HG03457 (cell line): ENCODE measurements around the gene CCDC80.
A peak's percentile ranks its signal among the peaks of the same experiment; 100 is the strongest.

Experiments used
- ATAC-seq: cut with Tn5 transposase; IDR thresholded peaks from one replicate; pipeline ENCODE4 v1.9.1; 2021; ENCODE audit warnings: moderate number of reproducible peaks; ENCODE audit not compliant: unreplicated experiment

Gene CCDC80

DNA sequence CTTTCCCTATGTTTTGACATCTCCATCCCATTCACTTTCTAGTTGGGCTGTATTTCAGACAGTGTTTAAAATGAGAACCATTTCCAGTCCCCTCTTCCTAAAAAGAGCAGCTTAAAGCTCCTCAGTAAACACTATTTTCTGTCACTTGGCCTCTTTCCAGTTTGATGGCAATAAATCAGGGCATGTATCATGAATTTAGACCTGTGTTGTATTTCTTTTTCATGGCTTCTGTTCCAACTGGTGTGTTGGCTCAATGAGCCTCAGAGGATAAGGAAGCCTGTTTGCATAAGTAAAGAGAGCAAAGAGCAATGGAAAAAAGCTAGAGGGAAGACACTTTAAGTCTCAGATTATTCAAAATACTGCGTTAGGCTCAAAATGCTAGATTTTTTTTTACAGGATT is 7.2 kb downstream of the CCDC80 start:
- ATAC-seq: no peak

GRCh38 chr3:112633191-112633590 is 7.8 kb downstream of the CCDC80 start:
- ATAC-seq: no peak

DNA sequence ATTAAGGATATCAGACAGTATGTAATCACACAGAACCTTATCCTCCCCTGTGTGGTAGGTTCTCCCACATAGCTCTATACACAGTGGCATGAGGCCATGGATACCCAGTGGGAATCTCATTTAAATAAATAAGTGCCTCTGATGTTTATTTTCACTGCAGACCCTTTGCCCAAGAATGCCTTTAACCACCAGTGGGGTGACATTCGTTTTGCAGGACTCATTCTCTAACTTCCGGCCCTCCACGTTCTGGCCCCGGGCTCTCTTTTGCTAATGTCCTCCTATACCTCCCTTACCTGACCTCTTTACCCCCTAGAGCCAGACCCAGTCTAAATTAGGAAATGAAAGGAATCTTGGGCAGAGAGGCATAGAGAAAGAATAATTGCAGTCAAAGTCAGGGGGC is 8.3 kb downstream of the CCDC80 start:
- no peak for ATAC-seq

DNA sequence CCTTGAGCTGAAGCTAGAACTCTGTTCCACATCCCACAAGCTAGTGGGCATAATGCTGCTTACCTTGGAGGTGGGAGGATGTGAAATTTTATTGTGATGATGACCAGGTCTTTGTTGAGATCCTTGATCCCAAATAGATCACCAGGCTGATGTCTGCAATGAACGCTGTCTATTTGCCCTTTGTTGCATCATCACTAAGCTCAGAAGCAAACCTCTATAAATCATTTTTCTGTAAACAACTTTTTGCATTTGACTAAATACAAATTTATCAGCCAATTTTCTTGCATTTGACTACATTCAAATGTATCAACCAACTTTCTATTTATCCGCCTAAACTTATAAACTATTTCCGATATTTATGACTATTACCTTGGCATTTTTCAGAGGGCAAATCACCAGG is 9.7 kb downstream of the CCDC80 start:
- ATAC-seq: no peak

DNA sequence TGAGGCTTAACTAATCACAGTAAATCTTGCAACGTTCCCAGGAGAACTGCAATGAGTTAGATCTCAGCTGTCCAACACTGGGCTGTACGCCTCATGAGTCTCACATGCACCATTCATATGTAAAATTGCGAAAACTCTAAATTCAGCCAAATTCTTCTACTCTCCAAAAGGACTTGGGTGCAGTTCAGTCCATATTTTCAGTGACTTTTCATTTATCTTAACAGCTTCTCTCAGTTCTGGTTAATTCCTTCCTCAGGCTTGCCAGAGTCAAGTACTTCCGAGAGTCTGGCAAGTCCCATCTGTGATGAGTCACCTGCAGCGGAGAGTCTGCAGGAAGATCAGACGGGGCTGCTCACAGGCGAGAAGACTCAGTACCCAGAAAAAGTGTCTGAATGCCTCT is 11.5 kb downstream of the CCDC80 start:
- ATAC-seq: no peak

- no peak for ATAC-seq
Observed at GRCh38 chr3:112627919-112628466, 12.9 kb downstream of the CCDC80 start.

- no peak for ATAC-seq
Observed at GRCh38 chr3:112627419-112627818, 13.5 kb downstream of the CCDC80 start.

GRCh38 chr3:112623717-112624116 is 17.2 kb downstream of the CCDC80 start:
- no peak for ATAC-seq

GRCh38 chr3:112623213-112623612 is 17.7 kb downstream of the CCDC80 start:
- ATAC-seq: no peak

DNA sequence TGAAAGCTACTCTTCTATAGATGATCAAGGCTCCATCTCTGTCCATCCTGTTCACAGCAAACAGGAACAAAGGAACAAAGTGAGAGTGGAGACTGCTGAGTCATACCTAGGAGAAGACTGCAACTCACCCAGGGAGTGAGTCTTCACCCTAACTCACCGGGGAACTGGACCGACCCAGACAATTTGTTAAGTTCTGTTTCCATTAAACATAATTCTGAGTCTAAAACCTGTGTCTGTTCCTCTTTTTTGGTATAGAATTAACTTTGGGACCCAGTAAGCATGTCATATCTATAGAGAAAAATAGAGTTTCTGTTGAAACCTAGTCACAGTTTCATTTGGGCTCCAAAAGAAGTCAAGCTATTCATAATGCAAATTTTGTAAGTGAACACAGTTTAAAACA is 21.6 kb downstream of the CCDC80 start:
- ATAC-seq: peak; percentile 69

GRCh38 chr3:112617285-112617684 is 23.7 kb downstream of the CCDC80 start:
- no peak for ATAC-seq

DNA sequence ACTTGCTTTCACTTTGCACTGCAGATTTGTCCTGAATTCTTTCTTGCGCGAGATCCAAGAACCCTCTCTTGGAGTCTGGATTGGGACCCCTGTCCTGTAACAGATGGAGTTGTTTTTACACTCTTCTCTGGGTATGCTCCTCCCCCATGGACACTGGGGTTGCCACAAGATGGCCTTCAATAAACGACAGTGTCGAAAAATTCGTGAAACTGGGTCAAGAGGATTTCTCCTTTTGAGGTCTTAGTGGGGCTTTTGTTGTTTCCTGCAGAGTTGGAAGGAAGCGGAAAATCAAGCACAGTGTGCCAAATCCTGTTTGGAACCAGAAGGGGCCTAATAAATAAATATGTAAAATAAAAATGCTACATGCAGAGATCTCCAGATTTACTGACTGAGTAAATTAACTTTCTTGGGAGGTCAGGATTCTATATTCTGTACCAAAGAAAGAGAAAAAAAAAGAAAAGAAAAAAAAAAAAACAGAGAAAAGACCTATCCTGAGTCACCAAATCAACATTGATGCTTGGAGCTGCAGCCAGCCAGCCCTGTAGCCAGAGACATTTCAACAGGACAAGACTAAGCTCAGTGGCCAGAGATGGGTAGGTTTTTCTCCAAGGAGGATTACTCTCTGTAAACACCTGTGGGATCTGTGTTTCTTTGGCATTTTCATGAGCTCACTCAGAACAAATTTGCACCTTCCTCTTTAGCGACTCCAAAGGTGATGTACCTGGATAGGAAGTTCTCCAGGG is 24.8 kb downstream of the CCDC80 start:
- ATAC-seq: no peak

DNA sequence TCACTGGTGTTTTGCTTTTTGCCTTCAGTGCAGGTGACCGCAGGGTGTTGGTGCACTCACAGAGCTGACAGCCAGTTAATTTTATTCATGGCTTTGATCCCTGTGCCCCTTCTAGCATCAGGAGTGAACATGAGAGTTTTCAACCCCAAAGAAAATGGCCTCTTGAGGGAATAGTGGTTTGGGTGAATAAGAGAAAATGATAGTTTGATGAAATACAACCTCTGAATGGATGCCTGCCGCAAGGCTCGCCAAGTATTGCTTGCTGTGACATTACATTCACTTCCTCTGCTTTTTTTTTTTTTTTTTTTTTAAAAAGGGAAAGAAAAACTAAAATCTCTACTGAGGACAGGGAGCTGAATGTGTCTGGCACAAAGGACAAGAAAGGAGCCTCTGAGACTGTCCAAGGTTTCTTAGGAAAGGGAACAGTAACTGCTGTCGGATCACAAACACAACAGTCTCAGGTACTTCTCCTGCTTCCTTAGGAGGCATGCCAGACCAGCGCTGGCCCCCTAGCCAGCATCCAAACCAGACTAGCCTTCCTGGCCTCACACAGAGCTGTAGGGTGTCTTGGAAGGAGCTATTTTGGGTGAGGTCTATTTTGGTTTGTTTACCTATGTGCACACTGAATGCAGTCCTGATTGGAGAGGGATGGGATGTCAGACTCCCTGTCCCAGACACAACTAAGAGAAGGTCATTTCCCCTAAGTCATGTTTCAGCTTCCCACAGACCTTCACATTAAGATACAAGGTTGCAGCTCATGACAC is 29.0 kb downstream of the CCDC80 start:
- ATAC-seq: no peak

DNA sequence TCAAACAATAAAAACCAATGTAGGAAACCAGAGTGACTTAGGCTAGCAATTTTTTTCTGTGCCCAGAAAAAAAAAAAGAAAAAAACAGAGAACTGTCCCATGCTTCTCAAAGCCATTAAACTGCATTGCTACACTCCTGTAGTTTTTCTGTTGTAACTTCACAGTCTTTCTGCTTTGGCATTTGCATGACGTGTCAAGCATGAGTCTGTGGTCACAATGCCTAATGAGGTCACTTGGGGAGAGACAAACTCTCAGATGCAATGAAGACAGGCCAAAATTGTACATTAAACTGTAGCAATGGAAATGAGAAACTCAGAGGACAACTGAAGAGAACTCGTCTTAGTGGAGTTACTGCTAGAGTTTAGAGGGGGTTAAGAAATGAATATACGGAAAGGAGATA is 30.8 kb downstream of the CCDC80 start:
- ATAC-seq: no peak

DNA sequence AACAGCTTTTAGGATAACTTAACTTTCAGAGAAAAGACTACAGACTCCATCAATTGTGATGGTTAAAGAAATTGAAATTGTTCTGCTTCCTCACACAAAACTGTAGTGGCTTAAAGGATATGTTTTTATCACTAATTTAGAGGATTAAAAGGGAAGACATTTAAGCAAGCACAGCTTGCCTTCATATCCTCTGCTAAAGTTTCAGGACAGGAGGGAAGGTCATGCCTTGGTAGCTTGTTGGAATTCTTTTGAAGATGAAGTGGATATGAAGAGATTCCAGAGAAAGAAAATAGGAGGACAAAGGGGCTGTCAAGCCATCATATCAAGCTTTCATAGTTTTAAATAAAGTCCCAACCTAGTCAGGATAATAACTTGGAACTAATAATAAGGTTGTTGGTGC is 33.1 kb downstream of the CCDC80 start:
- no peak for ATAC-seq

- no peak for ATAC-seq
Observed at GRCh38 chr3:112606098-112606497, 34.8 kb downstream of the CCDC80 start.

- ATAC-seq: no peak
Observed at GRCh38 chr3:112605285-112605684, 35.7 kb downstream of the CCDC80 start.

DNA sequence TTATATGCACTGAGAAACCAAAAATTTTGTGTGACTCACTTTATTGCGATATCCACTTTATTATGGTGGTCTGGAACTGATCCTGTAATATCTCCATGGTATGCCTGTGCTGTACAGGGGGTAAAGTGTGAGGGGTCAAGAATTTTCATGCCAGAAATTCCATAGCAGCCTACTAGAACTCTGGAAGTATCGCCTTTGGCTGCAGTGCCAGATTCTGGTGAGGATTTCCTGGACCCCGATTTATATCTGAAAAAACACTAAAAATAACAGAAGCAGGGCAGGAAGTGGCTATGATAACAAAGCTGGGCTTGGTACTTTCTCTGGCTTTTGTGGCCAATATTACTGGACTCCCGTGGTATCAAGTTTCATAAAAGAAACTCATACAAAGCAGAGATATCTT is 36.4 kb downstream of the CCDC80 start:
- no peak for ATAC-seq

- ATAC-seq: peak; percentile 81
Observed at GRCh38 chr3:112602217-112602838, 38.6 kb downstream of the CCDC80 start.

GRCh38 chr3:112598731-112599130 is 42.2 kb downstream of the CCDC80 start:
- ATAC-seq: no peak

DNA sequence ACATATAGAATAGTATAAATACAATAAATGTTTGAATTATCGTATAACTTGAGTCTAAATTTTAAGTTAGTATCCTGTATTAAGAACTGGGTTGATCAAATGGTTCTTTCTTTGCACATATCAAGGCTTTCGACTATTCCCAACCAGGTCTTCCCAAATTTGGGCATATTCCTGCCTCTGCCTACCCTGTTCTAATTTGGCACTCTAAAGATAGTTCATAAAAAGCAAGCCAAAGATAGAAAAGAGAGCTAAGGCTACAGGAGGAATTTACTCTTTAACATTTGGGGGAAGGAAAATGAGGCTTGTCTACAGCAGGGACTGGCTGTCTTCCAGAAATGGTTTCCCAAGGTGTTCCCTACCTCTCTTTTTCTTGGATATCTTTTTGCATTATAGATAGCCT is 43.0 kb downstream of the CCDC80 start:
- ATAC-seq: no peak

GRCh38 chr3:112594856-112595255 is 46.1 kb downstream of the CCDC80 start:
- no peak for ATAC-seq
